Thymus (tissue), 11 donors: ENCODE data around the gene KRTAP17-1. TPM values are rescaled to one million over a fixed set of nuclear protein-coding genes. Genes with fewer than 3 reads are reported as not detected.
"Not testable (repeated sequence)": the region's sequence is repeated elsewhere in the genome, so short reads cannot be mapped to it uniquely, and the experiment has no call there.

ENCODE experiments used
- DNase-seq, 9 donors: peaks; one replicate each; pipeline ENCODE4 v3.0.0-alpha.2; 2013; ENCODE audit warnings: low spot score in 9 of 9, low read depth in 6 of 9, missing footprints in 1 of 9
- H3K27ac ChIP-seq, 2 donors: one replicate each; pipeline ENCODE4 v1.5.1; 2013; ENCODE audit warnings: control low read depth in 1 of 2, low read depth in 1 of 2, low read length in 1 of 2, mild to moderate bottlenecking in 1 of 2, moderate library complexity in 1 of 2
- H3K27me3 ChIP-seq, 2 donors: one replicate each; pipeline ENCODE4 v1.5.1; 2013; ENCODE audit warnings: low read length in 1 of 2; ENCODE audit not compliant: control insufficient read depth in 2 of 2, insufficient read depth in 1 of 2
- H3K36me3 ChIP-seq, 2 donors: one replicate each; pipeline ENCODE4 v1.5.1; 2013; ENCODE audit warnings: low read length in 1 of 2, mild to moderate bottlenecking in 1 of 2, moderate library complexity in 1 of 2; ENCODE audit not compliant: control insufficient read depth in 2 of 2, insufficient read depth in 2 of 2
- H3K4me1 ChIP-seq, 2 donors: one replicate each; pipeline ENCODE4 v1.5.1; 2013; ENCODE audit warnings: low read length in 2 of 2; ENCODE audit not compliant: control insufficient read depth in 2 of 2, insufficient read depth in 2 of 2
- H3K4me3 ChIP-seq, 2 donors: one replicate each; pipeline ENCODE4 v1.5.1; 2013; ENCODE audit warnings: low read length in 2 of 2, control low read depth in 1 of 2, mild to moderate bottlenecking in 1 of 2
- H3K9me3 ChIP-seq, 2 donors: one replicate each; pipeline ENCODE4 v1.5.1; 2013; ENCODE audit warnings: low read length in 1 of 2, mild to moderate bottlenecking in 1 of 2; ENCODE audit not compliant: control insufficient read depth in 2 of 2, insufficient read depth in 1 of 2
- WGBS: extraction: QIAGEN DNeasy Blood & Tissue Kit; methylation state at CpG from one replicate; pipeline ENCODE4 v1.1.7; 2013; 5-methylcytosine and 5-hydroxymethylcytosine counted together
- polyA plus RNA-seq: library from polyadenylated mRNA; stranded (reverse); fragments of 200-250 nt; gene quantifications from one replicate; pipeline ENCODE4 v1.2.3, GENCODE V29; 2013
- total RNA-seq: library from RNA; stranded (reverse); fragments of 120-200 nt; gene quantifications from one replicate; pipeline ENCODE4 v1.2.4, GENCODE V29; 2013
- donor health status: healthy.

Gene KRTAP17-1
- total and polyA plus RNA-seq, 2 donors = 0.09 to 0.11 TPM

DNA sequence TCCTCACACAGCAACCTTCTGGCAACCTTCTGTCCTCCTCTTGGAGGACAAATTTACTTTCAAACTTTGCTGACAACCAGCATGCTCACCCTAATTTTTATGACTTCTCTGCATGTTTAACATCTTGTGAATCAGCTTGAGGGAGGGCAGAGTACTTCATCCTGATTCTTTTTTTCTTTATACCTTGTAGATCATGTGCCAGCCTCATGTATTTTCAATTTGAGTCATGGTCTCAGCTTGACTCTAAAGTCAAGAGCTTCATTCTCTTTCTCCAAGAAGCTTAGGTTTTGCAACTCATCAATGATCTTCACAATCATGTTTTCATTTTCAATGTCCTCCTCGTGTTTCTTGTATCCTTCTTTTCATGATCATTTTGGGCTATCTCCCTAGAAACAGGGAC lies 43.7 kb downstream of the KRTAP17-1 start:
- Histone ChIP-seq H3K4me1 (no peaks in the 10 kb centered on the region), H3K9me3 (no peaks in the 10 kb centered on the region), H3K27me3 (no peaks in the 10 kb centered on the region), H3K27ac (no peak overlapping the region), H3K4me3 (no peak overlapping the region), H3K36me3 (no peaks in the 10 kb centered on the region)
- DNase-seq = no peak
- 78% methylated on average over 1 of the region's 1 CpG for WGBS

DNA sequence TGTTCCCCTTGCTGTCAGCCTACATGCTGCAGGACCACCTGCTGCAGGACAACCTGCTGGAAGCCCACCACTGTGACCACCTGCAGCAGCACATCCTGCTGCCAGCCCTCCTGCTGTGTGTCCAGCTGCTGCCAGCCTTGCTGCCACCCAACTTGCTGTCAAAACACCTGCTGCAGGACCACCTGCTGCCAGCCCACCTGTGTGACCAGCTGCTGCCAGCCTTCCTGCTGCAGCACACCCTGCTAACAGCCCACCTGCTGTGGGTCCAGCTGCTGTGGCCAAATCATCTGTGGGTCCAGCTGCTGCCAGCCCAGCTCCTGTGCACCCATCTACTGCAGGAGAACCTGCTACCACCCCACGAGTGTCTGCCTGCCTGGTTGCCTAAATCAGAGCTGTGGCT lies 44.2 kb downstream of the KRTAP17-1 start:
- DNase-seq, H3K36me3 ChIP-seq, H3K27ac ChIP-seq, H3K27me3 ChIP-seq, H3K9me3 ChIP-seq, H3K4me3 ChIP-seq, H3K4me1 ChIP-seq: not testable (repeated sequence)
- WGBS = 95% methylated on average over 1 of the region's 1 CpG

DNA sequence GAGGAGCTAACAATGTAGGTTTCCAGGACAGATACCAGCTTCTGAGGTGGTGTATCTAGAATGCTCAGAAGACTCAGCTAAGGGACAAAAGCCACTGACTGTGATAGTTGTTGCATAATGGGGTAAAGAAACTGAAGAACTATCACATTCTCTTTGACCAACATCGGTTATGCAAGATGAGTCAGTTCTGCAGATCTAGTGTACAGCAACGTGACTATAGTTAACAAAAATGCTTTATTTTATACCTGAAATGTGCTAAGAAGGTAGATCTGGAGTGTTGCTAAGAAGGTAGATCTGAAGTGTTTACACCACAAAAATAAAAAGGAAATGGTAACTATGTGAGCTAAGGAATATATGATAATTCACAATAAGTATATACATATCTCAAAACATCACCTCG lies 47.8 kb downstream of the KRTAP17-1 start:
- WGBS = 93% methylated on average over 3 of the region's 3 CpGs
- Histone ChIP-seq H3K27me3 (no peaks in the 10 kb centered on the region), H3K4me1 (no peaks in the 10 kb centered on the region), H3K4me3 (no peak overlapping the region), H3K9me3 (no peaks in the 10 kb centered on the region), H3K36me3 (no peaks in the 10 kb centered on the region), H3K27ac (no peak overlapping the region)
- no peak for DNase-seq

DNA sequence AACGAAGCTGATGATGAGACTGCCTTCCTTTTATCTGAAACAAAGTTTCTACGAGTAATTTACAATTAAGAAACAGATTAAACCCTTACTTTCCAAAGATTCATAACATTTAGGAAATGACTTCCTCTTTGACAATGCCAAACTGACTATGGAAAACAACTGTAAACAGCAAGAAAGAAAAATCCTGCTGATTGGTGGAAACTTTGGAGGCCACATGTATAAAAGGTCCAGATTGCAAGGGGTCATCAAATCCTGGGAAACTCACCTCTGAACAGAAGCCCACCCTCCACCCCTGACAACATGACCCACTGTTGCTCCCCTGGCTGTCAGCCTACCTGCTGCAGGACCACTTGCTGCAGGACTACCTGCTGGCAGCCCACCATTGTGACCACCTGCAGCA lies 50.4 kb downstream of the KRTAP17-1 start, which contains the start of gene KRTAP9-6:
KRTAP9-6 (plus strand) TSS at position 301 of the 400 bp plus-strand sequence; CDS start at position 301, 0 bp downstream.
- no peaks in the 10 kb centered on the region for H3K36me3 ChIP-seq
- H3K27ac ChIP-seq = no peak within 1 kb of the TSS
- H3K27me3 ChIP-seq = no peaks in the 10 kb centered on the region
- WGBS = 71% methylated on average over 2 of the region's 2 CpGs
- no peak within 1 kb of the TSS for H3K4me3 ChIP-seq
- no peaks in the 10 kb centered on the region for H3K9me3 ChIP-seq
- no peaks in the 10 kb centered on the region for H3K4me1 ChIP-seq
- DNase-seq = no peak

Other genes starting within 250 kb of the KRTAP17-1 start
Only the 30 nearest of the 35 such genes appear.
- not detected for gene KRTAP4-9, start 210.3 kb downstream of the KRTAP17-1 start, total RNA-seq
- not detected for gene KRTAP4-9, start 210.3 kb downstream of the KRTAP17-1 start, polyA plus RNA-seq
- gene KRTAP4-11, start 197.3 kb downstream of the KRTAP17-1 start, total RNA-seq = not detected
- not detected for gene KRTAP4-11, start 197.3 kb downstream of the KRTAP17-1 start, polyA plus RNA-seq
- not detected for gene KRTAP4-12, start 191.5 kb downstream of the KRTAP17-1 start, total RNA-seq
- not detected for gene KRTAP4-12, start 191.5 kb downstream of the KRTAP17-1 start, polyA plus RNA-seq
- gene KRTAP4-6, start 175.2 kb downstream of the KRTAP17-1 start, total RNA-seq = not detected
- not detected for gene KRTAP4-6, start 175.2 kb downstream of the KRTAP17-1 start, polyA plus RNA-seq
- not detected for gene KRTAP4-5, start 165.9 kb downstream of the KRTAP17-1 start, total RNA-seq
- not detected for gene KRTAP4-5, start 165.9 kb downstream of the KRTAP17-1 start, polyA plus RNA-seq
- not detected for gene KRTAP4-4, start 155.0 kb downstream of the KRTAP17-1 start, total RNA-seq
- not detected for gene KRTAP4-4, start 155.0 kb downstream of the KRTAP17-1 start, polyA plus RNA-seq
- gene KRTAP4-3, start 147.5 kb downstream of the KRTAP17-1 start, total RNA-seq = not detected
- not detected for gene KRTAP4-3, start 147.5 kb downstream of the KRTAP17-1 start, polyA plus RNA-seq
- gene KRTAP4-2, start 137.5 kb downstream of the KRTAP17-1 start, total RNA-seq = not detected
- not detected for gene KRTAP4-2, start 137.5 kb downstream of the KRTAP17-1 start, polyA plus RNA-seq
- gene KRTAP4-1, start 130.8 kb downstream of the KRTAP17-1 start, total RNA-seq = not detected
- not detected for gene KRTAP4-1, start 130.8 kb downstream of the KRTAP17-1 start, polyA plus RNA-seq
- not detected for gene KRTAP9-1, start 125.8 kb downstream of the KRTAP17-1 start, total RNA-seq
- gene KRTAP9-1, start 125.8 kb downstream of the KRTAP17-1 start, polyA plus RNA-seq = not detected
- gene KRTAP9-2, start 89.1 kb downstream of the KRTAP17-1 start, total RNA-seq = not detected
- gene KRTAP9-2, start 89.1 kb downstream of the KRTAP17-1 start, polyA plus RNA-seq = not detected
- not detected for gene KRTAP9-3, start 83.3 kb downstream of the KRTAP17-1 start, total RNA-seq
- gene KRTAP9-3, start 83.3 kb downstream of the KRTAP17-1 start, polyA plus RNA-seq = not detected
- not detected for gene KRTAP9-8, start 77.7 kb downstream of the KRTAP17-1 start, total RNA-seq
- gene KRTAP9-8, start 77.7 kb downstream of the KRTAP17-1 start, polyA plus RNA-seq = 0.09 TPM
- gene KRTAP9-4, start 66.0 kb downstream of the KRTAP17-1 start, total RNA-seq = not detected
- 0.05 TPM for gene KRTAP9-4, start 66.0 kb downstream of the KRTAP17-1 start, polyA plus RNA-seq
- not detected for gene KRTAP9-9, start 60.3 kb downstream of the KRTAP17-1 start, total RNA-seq
- 0.02 TPM for gene KRTAP9-9, start 60.3 kb downstream of the KRTAP17-1 start, polyA plus RNA-seq
- gene KRTAP9-6, start 50.3 kb downstream of the KRTAP17-1 start, total RNA-seq = not detected
- 0.02 TPM for gene KRTAP9-6, start 50.3 kb downstream of the KRTAP17-1 start, polyA plus RNA-seq
- not detected for gene KRTAP9-7, start 40.0 kb downstream of the KRTAP17-1 start, total RNA-seq
- not detected for gene KRTAP9-7, start 40.0 kb downstream of the KRTAP17-1 start, polyA plus RNA-seq
- gene KRTAP29-1, start 12.9 kb downstream of the KRTAP17-1 start, total RNA-seq = not detected
- 0.23 TPM for gene KRTAP29-1, start 12.9 kb downstream of the KRTAP17-1 start, polyA plus RNA-seq
- not detected for gene KRTAP16-1, start 6.4 kb downstream of the KRTAP17-1 start, total RNA-seq
- gene KRTAP16-1, start 6.4 kb downstream of the KRTAP17-1 start, polyA plus RNA-seq = 0.07 TPM
- gene KRT33A, start 35.1 kb upstream of the KRTAP17-1 start, total RNA-seq = 0.66 TPM
- gene KRT33A, start 35.1 kb upstream of the KRTAP17-1 start, polyA plus RNA-seq = 1.4 TPM
- 1.7 TPM for gene KRT33B, start 54.1 kb upstream of the KRTAP17-1 start, total RNA-seq
- gene KRT33B, start 54.1 kb upstream of the KRTAP17-1 start, polyA plus RNA-seq = 6.1 TPM
- gene KRT34, start 66.6 kb upstream of the KRTAP17-1 start, total RNA-seq = 0.52 TPM
- gene KRT34, start 66.6 kb upstream of the KRTAP17-1 start, polyA plus RNA-seq = 1.5 TPM
- 1.9 TPM for gene KRT31, start 81.9 kb upstream of the KRTAP17-1 start, total RNA-seq
- 6.4 TPM for gene KRT31, start 81.9 kb upstream of the KRTAP17-1 start, polyA plus RNA-seq
- gene KRT37, start 108.9 kb upstream of the KRTAP17-1 start, total RNA-seq = 0.19 TPM
- gene KRT37, start 108.9 kb upstream of the KRTAP17-1 start, polyA plus RNA-seq = 0.34 TPM
- 0.38 TPM for gene KRT38, start 125.3 kb upstream of the KRTAP17-1 start, total RNA-seq
- 7.9 TPM for gene KRT38, start 125.3 kb upstream of the KRTAP17-1 start, polyA plus RNA-seq
- 2.5 TPM for gene KRT32, start 151.7 kb upstream of the KRTAP17-1 start, total RNA-seq
- gene KRT32, start 151.7 kb upstream of the KRTAP17-1 start, polyA plus RNA-seq = 2.2 TPM
- gene KRT35, start 165.4 kb upstream of the KRTAP17-1 start, total RNA-seq = 0.05 TPM
- 0.21 TPM for gene KRT35, start 165.4 kb upstream of the KRTAP17-1 start, polyA plus RNA-seq
- gene KRT36, start 174.2 kb upstream of the KRTAP17-1 start, total RNA-seq = 1.2 TPM
- 3.5 TPM for gene KRT36, start 174.2 kb upstream of the KRTAP17-1 start, polyA plus RNA-seq
- gene KRT13, start 189.9 kb upstream of the KRTAP17-1 start, total RNA-seq = 81.7 TPM
- gene KRT13, start 189.9 kb upstream of the KRTAP17-1 start, polyA plus RNA-seq = 75.9 TPM
- 191 TPM for gene KRT15, start 203.2 kb upstream of the KRTAP17-1 start, total RNA-seq
- gene KRT15, start 203.2 kb upstream of the KRTAP17-1 start, polyA plus RNA-seq = 831 TPM